GM19324 (cell line): ENCODE results near the gene GABRB1.
A peak's percentile ranks its signal among the peaks of the same experiment; 100 is the strongest.

Experiments
- ATAC-seq: cut with Tn5 transposase; IDR thresholded peaks from one replicate; pipeline ENCODE4 v1.9.1; 2021; ENCODE audit warnings: mild to moderate bottlenecking, moderate library complexity; ENCODE audit not compliant: unreplicated experiment, low FRiP score

The GABRB1 gene

DNA sequence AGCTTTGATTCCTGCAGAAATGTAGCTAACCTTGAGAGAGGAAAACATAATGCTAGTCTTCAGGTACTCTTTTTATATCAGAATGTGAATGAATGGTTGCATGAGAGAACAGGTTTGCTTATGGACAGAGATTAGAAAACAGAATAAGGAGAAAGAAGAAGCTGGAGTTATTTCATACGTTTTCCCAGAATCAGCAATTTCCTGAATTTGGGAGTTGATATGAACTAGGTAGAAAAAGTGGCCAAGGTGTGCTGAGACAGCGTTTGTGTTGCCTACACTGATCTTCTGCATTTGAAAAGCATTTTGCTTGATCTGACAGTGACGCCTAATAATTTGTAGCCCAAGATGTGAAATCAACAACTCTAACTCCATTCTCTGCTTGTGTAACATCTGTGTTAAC lies 12.5 kb downstream of the GABRB1 start:
- no peak for ATAC-seq

DNA sequence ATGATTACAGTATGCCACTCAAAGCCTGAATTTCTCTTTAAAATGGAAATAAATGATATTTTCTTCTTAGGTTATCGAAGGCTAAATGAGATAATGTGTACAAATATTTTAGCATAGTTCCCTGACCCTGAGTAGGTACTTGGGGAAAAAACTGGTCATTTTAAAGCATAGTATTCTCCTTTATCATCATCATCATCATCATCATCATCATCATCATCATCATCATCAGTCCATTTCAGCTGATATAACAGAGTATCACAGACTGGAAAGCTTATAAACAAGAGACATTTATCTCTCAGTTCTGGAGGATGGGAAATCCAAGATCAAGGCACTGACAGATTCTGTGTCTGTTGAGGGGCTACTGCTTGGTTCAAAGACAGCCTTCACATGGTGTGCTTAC lies 13.9 kb downstream of the GABRB1 start:
- no peak for ATAC-seq

DNA sequence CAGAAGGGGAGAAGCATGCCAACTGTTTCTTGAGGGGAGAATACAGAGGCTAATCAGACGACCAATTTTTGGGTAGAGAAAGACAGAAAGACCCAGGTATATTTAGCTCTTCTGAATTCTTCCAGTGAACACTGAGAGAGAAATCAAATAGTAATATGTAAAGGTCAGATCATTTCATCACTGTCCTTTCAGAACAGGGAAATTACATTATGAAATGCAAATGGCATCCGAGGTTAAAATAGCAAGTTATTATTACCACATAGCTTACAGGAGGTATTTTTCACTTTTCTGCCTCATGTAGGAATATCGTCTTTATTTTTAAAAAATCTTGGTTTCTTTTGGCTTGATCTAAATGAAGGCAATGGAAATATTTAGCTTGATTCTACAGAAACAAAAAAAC lies 18.0 kb downstream of the GABRB1 start:
- ATAC-seq, result no peak

DNA sequence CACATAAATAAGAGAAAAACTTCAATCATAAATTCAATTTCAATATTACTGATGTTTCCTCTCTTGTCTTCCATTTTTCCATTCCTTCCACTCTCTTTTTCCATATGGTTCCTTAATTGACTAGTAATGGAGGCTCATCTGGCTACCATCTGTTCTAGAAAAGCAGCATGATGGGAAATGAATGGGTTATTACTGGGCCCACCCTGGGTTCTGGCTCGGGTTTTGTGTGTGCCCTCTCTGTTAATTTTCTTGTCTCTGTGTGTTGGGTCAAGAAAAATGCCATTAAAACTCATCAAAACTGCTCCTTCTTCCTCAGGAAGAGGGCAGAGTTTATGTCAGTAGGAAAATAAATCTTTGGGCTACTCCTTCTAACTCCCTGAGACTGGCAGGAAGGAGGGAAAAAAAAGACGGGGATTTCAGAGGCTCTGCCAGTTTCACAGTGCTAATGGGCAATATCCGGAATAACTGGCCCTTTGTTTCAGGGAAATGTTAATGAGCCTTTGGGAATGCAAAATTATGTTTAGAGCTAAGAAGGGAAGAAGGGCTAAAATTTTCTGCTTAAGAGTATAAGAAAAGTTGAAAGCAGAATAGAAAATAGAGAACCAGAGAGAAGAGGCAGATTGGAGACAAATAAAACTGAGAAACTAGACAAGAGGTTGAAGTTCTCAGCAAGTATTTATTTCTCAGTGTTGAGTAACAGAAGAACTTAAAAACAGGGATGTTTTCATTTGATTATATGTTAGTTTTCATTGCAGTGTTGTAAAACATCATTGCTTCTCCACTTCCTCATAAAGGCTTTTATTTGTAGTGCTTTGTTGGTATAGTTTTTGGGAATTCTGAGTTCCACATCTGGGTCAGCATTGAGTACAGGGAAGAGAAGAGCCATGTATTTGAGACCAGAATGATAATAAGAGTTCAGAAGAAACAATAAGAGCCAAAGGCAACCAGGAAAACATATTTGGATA lies 19.7 kb downstream of the GABRB1 start:
- no peak for ATAC-seq

DNA sequence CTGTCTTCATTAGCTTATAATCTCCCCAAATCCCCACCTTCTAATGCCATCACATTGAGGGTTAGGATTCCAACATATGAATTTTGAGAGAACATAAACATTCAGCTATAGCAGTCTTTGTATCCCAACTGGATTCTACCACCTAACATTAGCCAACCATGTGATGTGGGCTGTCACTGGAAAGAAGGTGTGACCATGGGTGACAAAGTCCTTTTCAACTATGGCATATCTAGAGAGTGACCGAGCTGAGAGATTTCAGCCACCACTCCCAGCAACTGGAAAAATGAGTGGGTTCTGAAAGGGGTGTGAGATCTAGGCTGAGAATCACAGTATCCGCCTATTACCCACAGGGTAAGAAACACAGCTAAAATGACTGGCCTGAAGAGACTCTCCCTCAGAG lies 22.1 kb downstream of the GABRB1 start:
- no peak for ATAC-seq

DNA sequence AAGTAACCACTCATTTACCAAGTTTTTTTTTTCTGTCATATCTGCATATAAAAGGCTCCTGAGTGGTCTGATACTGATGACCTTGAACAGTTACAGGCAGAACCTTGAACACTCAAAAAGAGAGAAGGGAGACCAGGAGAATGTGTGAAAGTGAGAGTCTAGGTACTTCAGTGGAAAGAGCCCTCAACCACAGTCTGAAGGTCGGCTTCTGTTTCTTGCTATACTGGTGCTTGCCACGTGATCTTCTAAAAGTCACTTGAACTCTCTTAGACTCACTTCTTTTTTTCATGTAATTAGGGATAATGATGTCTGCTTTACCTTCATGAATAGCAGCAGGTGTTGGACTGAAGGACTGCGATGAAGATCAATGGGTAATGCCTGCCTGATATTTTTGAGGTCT lies 22.8 kb downstream of the GABRB1 start:
- ATAC-seq, result peak; percentile 58

DNA sequence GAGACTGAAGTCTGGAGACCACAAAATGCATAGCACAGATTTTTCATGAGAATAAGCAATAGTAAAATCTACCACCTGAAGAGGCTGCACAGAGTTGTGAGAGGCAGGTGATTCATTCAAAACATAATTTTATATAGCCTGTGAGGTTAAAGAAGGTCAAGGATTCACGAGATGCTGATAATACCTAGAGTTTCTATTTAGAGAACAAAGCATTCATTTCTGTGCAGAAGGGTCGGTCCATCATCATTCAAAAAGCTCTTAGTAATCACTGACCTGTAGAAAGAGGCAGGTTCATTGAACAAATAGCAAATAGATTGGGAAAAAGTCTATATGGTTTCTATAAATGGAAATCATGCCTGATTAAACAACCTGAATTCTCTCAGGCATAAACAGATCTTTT lies 26.6 kb downstream of the GABRB1 start:
- no peak for ATAC-seq

DNA sequence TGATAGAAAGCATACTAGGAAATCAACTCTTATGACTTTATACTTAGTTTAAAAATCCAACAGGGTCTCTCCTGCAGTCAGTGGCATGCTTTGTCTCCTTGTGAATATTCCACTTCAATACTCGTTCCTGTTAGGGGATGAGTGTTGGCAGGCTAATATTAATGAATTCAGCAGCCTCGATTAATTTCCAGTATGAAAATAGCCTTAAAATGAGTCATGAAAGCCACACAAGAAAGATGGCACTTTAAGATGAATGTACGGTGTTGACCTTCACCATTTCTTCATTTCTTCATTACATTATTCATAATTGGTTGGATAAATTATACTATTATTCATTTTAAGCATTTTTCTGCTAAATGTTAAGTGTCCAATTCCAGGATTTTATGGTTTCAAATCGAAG lies 29.2 kb downstream of the GABRB1 start:
- ATAC-seq, result no peak

DNA sequence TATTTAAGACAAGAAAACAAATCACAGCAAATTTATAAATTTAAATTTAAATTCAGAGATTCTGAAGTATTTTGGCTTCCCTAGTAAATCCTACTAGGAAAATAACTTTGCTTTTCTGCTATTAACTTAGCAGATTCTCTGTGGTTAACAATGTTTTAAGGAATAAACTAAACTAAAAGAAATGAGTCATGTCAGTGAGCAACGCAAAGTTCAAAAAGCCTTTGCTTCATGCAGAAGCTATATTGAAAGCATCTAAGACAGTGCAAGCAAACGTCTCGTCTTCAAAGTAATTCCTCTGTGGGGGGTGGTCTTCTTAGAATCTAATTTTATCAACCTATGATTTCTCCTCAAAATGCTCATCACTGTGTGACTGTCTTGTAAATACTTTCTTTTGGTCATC lies 30.1 kb downstream of the GABRB1 start:
- no peak for ATAC-seq

DNA sequence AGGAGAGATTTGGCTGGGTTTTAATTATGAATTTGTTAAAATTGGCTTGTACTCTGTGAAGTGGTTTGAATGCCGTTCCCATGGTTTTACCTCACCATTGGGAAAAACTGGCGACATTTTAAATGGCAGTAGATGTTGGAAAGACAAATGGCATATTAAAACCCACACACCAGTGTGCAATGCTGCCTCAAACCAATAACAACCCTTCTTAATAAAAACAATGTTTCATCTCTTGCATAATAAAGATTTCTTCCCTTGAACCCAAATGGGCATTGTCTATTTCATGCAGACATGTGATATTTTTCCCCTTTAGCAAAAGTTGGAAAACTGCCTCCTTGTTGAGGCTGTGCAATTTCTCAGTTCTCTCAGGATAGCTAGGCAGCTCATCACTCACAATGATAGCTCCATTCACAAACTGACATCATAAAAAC lies 33.7 kb downstream of the GABRB1 start:
- no peak for ATAC-seq

DNA sequence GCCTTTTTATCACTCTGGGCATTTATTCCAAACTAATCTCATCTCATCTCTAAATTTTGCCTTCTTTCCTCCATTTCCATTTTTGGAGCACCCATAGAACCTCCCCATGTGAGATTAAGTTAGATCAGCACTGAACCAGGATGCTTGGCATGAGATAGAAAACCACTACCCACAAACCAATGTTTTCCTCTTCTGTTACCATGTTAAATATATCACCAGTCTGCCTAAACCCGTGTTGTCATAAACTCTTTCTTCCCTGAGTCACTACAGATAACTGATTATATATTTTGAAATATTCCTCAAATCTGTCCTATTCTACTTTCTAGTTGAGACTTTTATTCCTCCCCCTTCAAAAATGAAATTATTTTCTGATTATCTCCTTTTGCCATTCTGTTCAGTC lies 37.6 kb downstream of the GABRB1 start:
- ATAC-seq, result no peak

DNA sequence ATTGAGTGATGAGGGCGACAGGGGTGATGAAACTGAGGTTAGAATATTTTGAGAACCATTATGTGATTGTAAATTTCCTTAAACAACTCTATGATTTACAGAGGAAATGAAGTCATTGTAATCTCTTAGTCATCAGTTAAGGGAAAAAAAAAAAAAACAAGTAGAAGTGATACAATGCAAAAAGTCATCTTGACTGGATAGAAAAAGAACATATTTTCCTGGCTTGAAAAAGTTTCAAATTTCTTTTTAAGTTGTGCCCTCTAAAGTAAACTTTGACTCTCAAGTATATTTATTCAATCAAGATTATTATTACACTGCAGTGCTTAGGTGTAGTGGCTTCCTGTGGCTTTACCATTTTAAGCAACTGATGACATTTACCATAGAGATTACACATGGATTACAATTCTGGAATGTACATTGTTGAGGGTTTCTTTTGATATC lies 40.6 kb downstream of the GABRB1 start:
- no peak for ATAC-seq

DNA sequence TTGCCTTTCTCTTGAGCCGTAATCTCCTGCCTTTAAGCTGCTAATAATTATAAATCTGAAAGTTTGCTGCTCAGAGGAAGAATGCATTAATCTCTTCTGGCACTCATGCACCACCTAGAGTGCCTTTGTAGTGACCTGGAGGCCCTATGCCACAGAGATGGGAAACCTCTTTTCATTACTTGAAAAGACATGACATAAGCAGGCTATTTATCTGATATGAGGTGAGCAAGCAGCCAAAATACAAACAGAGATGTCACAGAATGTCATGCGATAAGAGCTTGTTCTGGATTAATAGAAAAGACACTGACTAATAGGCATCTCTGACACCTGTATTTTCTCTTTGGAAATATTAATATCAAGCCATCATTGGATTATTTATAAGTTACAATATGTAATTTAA lies 42.3 kb downstream of the GABRB1 start:
- ATAC-seq, result no peak

DNA sequence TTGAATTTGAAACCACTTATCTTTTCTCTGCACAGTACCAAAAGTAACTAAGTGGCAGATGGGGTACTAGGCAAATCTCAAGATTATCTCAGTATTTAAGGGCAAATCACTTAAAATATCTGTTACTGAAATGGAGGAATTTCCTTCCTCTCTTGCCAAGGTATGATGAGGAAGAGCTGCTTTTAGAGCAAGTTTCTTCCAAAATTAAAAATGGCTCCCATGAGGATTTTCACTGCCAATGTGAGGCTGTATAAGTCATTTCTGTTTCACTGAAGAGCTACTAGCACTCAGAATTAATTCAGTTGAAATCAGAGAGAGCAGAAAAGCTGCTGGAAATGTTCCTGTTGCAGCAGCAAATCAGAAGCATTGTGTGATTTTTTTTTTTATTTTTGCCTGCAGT lies 43.4 kb downstream of the GABRB1 start:
- no peak for ATAC-seq

DNA sequence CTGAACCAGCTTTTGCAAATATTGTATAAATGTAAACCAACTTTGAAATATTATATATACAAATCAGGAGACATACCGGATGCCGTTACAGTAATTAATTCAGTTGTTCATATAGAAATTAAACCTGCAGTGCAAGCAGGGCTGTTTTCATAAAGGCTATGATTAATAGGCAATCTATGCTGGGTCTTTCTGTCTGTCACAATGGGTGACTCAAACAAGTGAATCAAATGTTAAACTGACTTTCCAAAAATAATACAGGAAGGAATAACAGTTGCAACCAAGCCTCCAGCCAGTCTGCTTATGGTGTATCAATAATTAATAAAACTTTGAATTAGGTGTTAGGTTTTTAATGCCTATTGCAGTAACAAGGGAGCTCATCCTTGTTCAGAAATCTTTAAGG lies 43.9 kb downstream of the GABRB1 start:
- ATAC-seq, result no peak

DNA sequence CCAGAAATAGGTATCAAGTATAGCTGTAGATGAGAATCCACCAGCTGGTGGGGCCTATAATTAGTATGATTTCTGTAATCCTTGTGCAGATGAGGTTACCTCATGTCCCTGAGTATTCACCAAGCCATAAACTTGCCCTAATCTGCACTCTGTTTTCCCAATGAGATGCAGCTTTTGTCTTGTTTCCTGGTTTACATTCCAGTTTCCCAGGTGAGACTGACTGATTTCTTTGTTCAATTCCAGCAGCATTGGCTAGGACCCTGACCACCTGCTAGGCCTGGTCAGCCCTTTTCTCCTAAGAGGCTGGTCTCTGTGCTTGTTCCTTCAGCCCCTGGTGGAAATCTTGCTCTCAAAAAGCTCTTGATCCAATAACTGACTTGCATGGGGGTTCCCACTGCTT lies 44.6 kb downstream of the GABRB1 start:
- ATAC-seq, result no peak

DNA sequence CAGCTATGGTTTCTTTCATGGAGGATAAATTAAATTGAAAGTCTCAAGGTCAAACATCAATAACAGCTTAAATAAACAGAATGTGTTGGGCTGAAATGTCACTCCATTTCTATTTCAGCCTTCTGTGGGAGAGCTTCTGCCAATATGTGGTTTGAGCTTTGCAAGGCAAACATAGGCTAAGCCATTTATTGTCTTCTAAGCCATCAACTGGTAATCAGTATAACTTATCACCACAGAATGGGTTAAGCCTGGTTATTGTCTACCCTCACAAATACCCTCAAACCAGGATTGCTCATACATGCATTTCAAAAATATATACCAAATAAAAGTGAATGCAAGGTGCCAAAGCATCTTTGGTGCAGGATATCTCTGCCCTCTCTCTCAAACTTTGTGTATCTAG lies 52.7 kb downstream of the GABRB1 start:
- ATAC-seq, result no peak

DNA sequence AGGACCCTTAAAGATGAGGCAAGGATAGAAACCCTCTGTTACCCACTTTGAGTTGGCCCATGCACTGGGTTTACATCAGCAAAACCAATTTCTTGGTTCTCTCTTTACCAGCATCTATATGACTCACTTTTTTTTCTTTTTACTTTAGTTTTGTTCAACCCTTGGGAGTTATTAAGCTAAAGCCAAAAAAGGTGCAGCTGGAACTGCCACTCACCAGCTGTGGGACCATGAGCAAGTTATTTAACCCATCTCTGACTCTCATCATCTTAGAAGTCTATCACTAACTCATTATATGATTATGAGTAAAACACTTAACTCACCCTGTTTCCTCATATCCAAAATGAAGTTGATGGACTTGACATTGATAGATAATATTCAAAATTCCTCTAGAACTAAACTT lies 53.4 kb downstream of the GABRB1 start:
- ATAC-seq, result no peak

DNA sequence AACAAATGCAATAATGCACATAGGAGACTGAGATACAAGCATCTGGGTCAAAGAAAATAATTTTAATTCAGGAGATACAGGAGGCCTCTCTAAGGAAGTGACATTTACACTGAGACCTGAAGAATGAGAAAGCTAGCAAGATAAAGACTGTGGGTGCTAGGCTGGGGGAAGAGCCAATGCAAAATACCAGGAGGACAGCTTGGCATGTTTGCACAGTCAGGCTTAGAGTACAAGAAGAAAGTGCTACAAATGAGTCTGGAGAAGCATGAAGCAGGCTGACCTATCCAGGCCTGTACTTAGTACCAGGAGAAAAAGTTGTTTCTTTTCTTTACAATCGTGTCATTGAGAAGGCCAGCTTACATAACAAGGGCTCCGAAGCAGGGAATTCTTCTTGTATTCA lies 56.9 kb downstream of the GABRB1 start:
- ATAC-seq, result no peak

DNA sequence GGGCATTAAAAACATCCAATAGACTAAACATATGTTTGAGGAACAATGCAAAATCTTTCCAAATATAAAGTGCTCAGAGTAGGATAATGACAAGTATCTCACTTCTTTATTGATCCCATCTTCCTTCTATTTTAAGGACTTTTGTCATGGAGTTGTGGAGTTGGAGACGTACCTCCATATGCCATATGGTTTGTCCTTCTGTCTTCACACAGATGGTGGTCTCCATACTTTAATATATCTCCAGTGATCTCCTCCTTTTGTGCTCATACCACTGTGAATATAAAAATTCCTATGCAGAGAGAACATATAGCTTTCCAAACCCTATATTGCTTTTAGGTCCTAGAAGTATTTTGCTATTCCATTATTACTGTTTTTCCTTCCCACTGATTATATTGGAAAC lies 64.5 kb downstream of the GABRB1 start:
- no peak for ATAC-seq

DNA sequence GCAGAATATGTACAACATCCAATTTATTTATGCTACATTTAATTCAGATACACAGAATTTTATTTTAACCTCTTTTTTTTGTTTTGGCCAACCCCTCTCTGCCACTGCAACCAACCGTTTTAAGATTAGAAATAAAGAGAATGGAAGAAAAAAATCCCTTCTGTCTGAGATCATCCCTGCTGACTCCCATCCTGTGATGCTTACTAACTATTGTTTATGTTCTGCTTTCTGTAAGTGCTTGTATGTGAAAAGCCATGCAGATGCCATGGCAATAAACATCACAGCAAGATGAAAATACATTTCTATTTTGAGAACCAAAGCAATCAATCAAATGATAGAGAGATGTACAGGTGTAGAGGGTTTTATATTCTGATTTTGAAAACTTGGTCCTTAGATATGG lies 70.1 kb downstream of the GABRB1 start:
- no peak for ATAC-seq

DNA sequence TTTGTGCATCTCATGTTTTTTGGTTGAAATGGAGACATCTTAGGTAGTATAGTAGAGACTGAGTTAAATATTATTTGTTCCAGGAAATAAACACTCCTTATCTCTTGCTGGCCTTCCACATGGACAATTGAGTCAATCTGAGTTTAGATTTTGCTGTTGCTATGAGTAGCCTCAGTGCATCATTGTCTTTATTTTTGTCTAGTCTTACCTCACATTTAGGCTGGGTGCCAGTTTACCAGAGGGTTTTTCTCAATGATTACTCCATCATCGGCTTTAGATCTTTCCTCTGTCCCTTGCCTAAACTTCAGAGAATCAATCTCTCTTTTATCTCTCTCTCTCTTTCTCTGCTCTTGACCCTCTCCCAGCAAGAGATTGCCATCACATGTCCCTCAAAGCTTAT lies 73.6 kb downstream of the GABRB1 start:
- ATAC-seq, result no peak
